K562 (cell line): ENCODE data around the gene TASP1. TPM values are rescaled to one million over a fixed set of nuclear protein-coding genes. Genes with fewer than 3 reads are reported as not detected.

ENCODE experiments used
- ATAC-seq: fragments of 200-7000 bp; cut with Tn5 transposase; 3 replicates; pipeline ENCODE4 v1.9.1; 2020; ENCODE audit warnings: moderate library complexity
- BruUV-seq: library from RNA; stranded (reverse); fragments of 400-500 nt; replicated peaks from 2 replicates; lab custom pipeline; 2021; lab: Mats Ljungman, UMichigan
- CTCF ChIA-PET: fragments of 300-600 bp; formaldehyde crosslinking; extraction: SDS; loops from one replicate; lab custom pipeline; 2021; ENCODE audit warnings: low intra/inter-chr PET ratio; lab: Yijun Ruan, JAX
- POLR2A ChIA-PET: fragments of 300-600, 350-650 bp; sonication (Branson Sonifier 250); formaldehyde crosslinking; extraction: SDS; loops from one replicate; lab custom pipeline; 2021; ENCODE audit warnings: antibody characterized with exemption, inconsistent platforms; lab: Yijun Ruan, JAX
- DNase-seq, 4 experiments: peaks; one replicate each; pipeline versions ENCODE4 v3.0.0 to v3.0.0-alpha.2; 2011 to 2018; ENCODE audit warnings: low spot score in 3 of 4, mixed read lengths in 3 of 4; ENCODE audit errors: extremely low read depth in 1 of 4
- FAIRE-seq: peaks from 2 replicates; lab custom pipeline; 2011; peaks lifted over from hg19 to GRCh38; lab: Jason Lieb, UNC
- H2AFZ ChIP-seq: 2 replicates; pipeline ENCODE4 v1.6.0; 2011; ENCODE audit warnings: low read depth, low read length, control low read depth, inconsistent platforms
- H3K27ac ChIP-seq: fragments of 200-600 bp; 3 replicates; pipeline ENCODE4 v1.8.0; 2011; ENCODE audit warnings: low read depth, mild to moderate bottlenecking, control low read depth, inconsistent platforms, low read length, moderate library complexity, mixed read lengths; ENCODE audit errors: extremely low read depth
- H3K27me3 ChIP-seq, 2 experiments: fragments of 300-600 bp in 1 of 2; 2 replicates in 1 of 2; 3 replicates in 1 of 2; pipeline versions ENCODE4 v1.6.0 to v1.8.0; 2011; ENCODE audit warnings: inconsistent platforms in 2 of 2, low read length in 2 of 2, mild to moderate bottlenecking in 1 of 2, mixed read lengths in 1 of 2, moderate library complexity in 1 of 2; ENCODE audit not compliant: control insufficient read depth in 2 of 2, insufficient read depth in 2 of 2
- H3K36me3 ChIP-seq: fragments of 300-600 bp; 3 replicates; pipeline ENCODE4 v1.8.0; 2011; ENCODE audit warnings: mild to moderate bottlenecking, low read length, inconsistent platforms; ENCODE audit not compliant: control insufficient read depth, insufficient read depth
- H3K4me1 ChIP-seq, 2 experiments: fragments of 200-600 bp in 1 of 2; replicated peaks in 1 of 2; 2 replicates in 1 of 2; 3 replicates in 1 of 2; pipeline versions ENCODE4 v1.5.1 to v1.8.0; 2011; ENCODE audit warnings: inconsistent platforms in 2 of 2, low read length in 2 of 2, mild to moderate bottlenecking in 1 of 2, mixed read lengths in 1 of 2, moderate library complexity in 1 of 2; ENCODE audit not compliant: control insufficient read depth in 2 of 2, insufficient read depth in 2 of 2
- H3K4me2 ChIP-seq: 2 replicates; pipeline ENCODE4 v1.6.1; 2011; ENCODE audit warnings: low read length, control low read depth, inconsistent platforms, mixed read lengths; ENCODE audit not compliant: insufficient read depth
- H3K4me3 ChIP-seq: fragments of 200-600 bp; sonication (generic), shearing (Covaris generic); 2 replicates; pipeline ENCODE4 v1.5.1; 2016; ENCODE audit warnings: control low read depth, inconsistent platforms
- H3K79me2 ChIP-seq: fragments of 200-600 bp; 3 replicates; pipeline ENCODE4 v1.8.0; 2011; ENCODE audit warnings: low read length, inconsistent platforms; ENCODE audit not compliant: control insufficient read depth, insufficient read depth
- H3K9ac ChIP-seq, 2 experiments: 2 replicates each; pipeline versions ENCODE4 v1.6.0 to v1.6.1; 2011; ENCODE audit warnings: low read depth in 2 of 2, low read length in 2 of 2, control low read depth in 1 of 2, inconsistent platforms in 1 of 2, mild to moderate bottlenecking in 1 of 2, mixed read lengths in 1 of 2; ENCODE audit not compliant: insufficient read depth in 1 of 2
- H3K9me1 ChIP-seq: one replicate; pipeline ENCODE4 v1.6.0; 2011; ENCODE audit warnings: inconsistent platforms, mild to moderate bottlenecking, low read length, moderate library complexity; ENCODE audit not compliant: control insufficient read depth, insufficient read depth
- H3K9me3 ChIP-seq: replicated peaks from 2 replicates; pipeline ENCODE4 v1.5.1; 2011; ENCODE audit warnings: low read depth, low read length, inconsistent platforms; ENCODE audit not compliant: control insufficient read depth, insufficient read depth
- H4K20me1 ChIP-seq: replicated peaks from 2 replicates; pipeline ENCODE4 v1.6.1; 2011; ENCODE audit warnings: low read length, inconsistent platforms, mixed read lengths; ENCODE audit not compliant: control insufficient read depth, insufficient read depth
- ATF1 ChIP-seq, 2 experiments: fragments of 450-650 bp in 1 of 2; IDR thresholded peaks; 2 replicates each; pipeline ENCODE4 v1.6.1; 2016; ENCODE audit warnings: missing compliant biosample characterization in 1 of 2, missing genetic modification characterization in 1 of 2
- BRD9 ChIP-seq: fragments of 450-650 bp; IDR thresholded peaks from 2 replicates; pipeline ENCODE4 v1.6.1; 2018; ENCODE audit warnings: low read depth; ENCODE audit not compliant: partially characterized antibody
- COPS2 ChIP-seq: fragments of 450-650 bp; conservative IDR thresholded peaks from 2 replicates; pipeline ENCODE4 v1.6.1; 2016; ENCODE audit warnings: mild to moderate bottlenecking, moderate library complexity
- CREB1 ChIP-seq, 2 experiments: sonication (generic) in 1 of 2; formaldehyde crosslinking in 1 of 2; IDR thresholded peaks; 2 replicates each; pipeline versions ENCODE4 v1.6.1 to v1.8.0; 2012 to 2022; ENCODE audit warnings: inconsistent platforms in 1 of 2, mild to moderate bottlenecking in 1 of 2, missing genetic modification reagents in 1 of 2, moderate library complexity in 1 of 2
- CXXC5 ChIP-seq: fragments of 250-450 bp; sonication (Bioruptor Pico); IDR thresholded peaks from 2 replicates; pipeline ENCODE4 v1.8.0; 2022; ENCODE audit warnings: inconsistent platforms, mild to moderate bottlenecking, moderate library complexity
- GABPA ChIP-seq: fragments of 200-800 bp; sonication (Bioruptor generic); conservative IDR thresholded peaks from 2 replicates; pipeline ENCODE4 v1.6.1; 2016; ENCODE audit warnings: low read depth, missing genetic modification characterization, missing compliant biosample characterization
- NCOR1 ChIP-seq: fragments of 450-650 bp; IDR thresholded peaks from 2 replicates; pipeline ENCODE4 v1.6.1; 2016; ENCODE audit warnings: mild to moderate bottlenecking, moderate library complexity
- ZBTB40 ChIP-seq, 2 experiments: fragments of 450-650 bp in 1 of 2; sonication (generic) in 1 of 2; formaldehyde crosslinking in 1 of 2; IDR thresholded peaks; 2 replicates each; pipeline versions ENCODE4 v1.7.1 to v1.9.0; 2016 to 2022; ENCODE audit warnings: inconsistent platforms in 1 of 2, mild to moderate bottlenecking in 1 of 2, missing genetic modification reagents in 1 of 2
- ZNF217 ChIP-seq: sonication (generic); formaldehyde crosslinking; IDR thresholded peaks from 2 replicates; pipeline ENCODE4 v1.8.0; 2022; ENCODE audit warnings: mild to moderate bottlenecking, missing genetic modification reagents
- ZNF316 ChIP-seq: fragments of 450-650 bp; IDR thresholded peaks from 2 replicates; pipeline ENCODE4 v1.6.1; 2016
- ZNF75A ChIP-seq: fragments of 450-650 bp; formaldehyde crosslinking; IDR thresholded peaks from 2 replicates; pipeline ENCODE4 v1.4.0; 2020; ENCODE audit warnings: mild to moderate bottlenecking
- ZNF766 ChIP-seq: fragments of 200-800 bp; sonication (Bioruptor generic); conservative IDR thresholded peaks from 2 replicates; pipeline ENCODE4 v1.6.1; 2016; ENCODE audit warnings: missing genetic modification characterization, missing compliant biosample characterization
- WGBS: fragments of 100-300 bp; shearing (Covaris generic); methylation state at CpG from one replicate; pipeline ENCODE4 v1.1.6; 2016; ENCODE audit warnings: low coverage, mixed read lengths; ENCODE audit not compliant: insufficient coverage; ENCODE audit errors: missing lambda C conversion rate; 5-methylcytosine and 5-hydroxymethylcytosine counted together
- in situ Hi-C: fragments of 300-500 bp; cut with MboI; formaldehyde crosslinking; loops from 4 replicates; pipeline ENCODE4 v1.15.0; 2018; ENCODE audit warnings: inconsistent platforms, mixed read lengths
- intact Hi-C: fragments of 100-400 bp; cut with micrococcal nuclease; formaldehyde crosslinking; loops from 2 replicates; pipeline ENCODE4 v1.14.2; 2022
- polyA plus RNA-seq, 8 experiments: library from polyadenylated mRNA; depleted of rRNA in 4 of 8; stranded (reverse) in 5 of 8; unstranded in 3 of 8; fragments of >200 nt; fragmentation: Nextera tagmentation in 2 of 8; fragmentation: Illumina TruSeq in 1 of 8; extraction: Ambion mirVana in 2 of 8; extraction: Trizol in 1 of 8; gene quantifications; 2 replicates each; pipeline versions ENCODE4 v1.2.1 to v1.2.3, GENCODE V29; 2011 to 2014; ENCODE audit warnings: inconsistent platforms in 1 of 8, missing spikeins in 1 of 8
- total RNA-seq, 7 experiments: library from RNA; depleted of rRNA in 6 of 7; stranded (reverse); fragments of >200 nt in 6 of 7; fragmentation: Illumina TruSeq in 2 of 7; extraction: Trizol in 2 of 7; gene quantifications; 2 replicates each; pipeline versions ENCODE4 v1.2.1 to v1.2.3, GENCODE V29; 2011 to 2021; ENCODE audit warnings: low replicate concordance in 1 of 7

TASP1 gene
- total and polyA plus RNA-seq, 9 of the 15 experiments (the other 6 are each of a cell fraction or from before 2014, with no cell fraction given) = 3.7 to 10.6 (median 6.4) TPM

GRCh38 chr20:13452470-13453124 lies 186.1 kb downstream of the TASP1 start:
- H3K27me3 ChIP-seq = no peaks in the 10 kb centered on the region
- CTCF ChIA-PET = no interaction called here
- no peaks in the 10 kb centered on the region for H3K36me3 ChIP-seq
- no peaks in the 10 kb centered on the region for H3K9me3 ChIP-seq
- H3K4me2 ChIP-seq = no peak overlapping the region
- H3K4me3 ChIP-seq = no peak overlapping the region
- H3K9ac ChIP-seq = no peak overlapping the region
- in situ Hi-C loops = no loop called here
- H2AFZ ChIP-seq = no peak overlapping the region
- no peak for FAIRE-seq
- H3K4me1 ChIP-seq = no peaks in the 10 kb centered on the region
- DNase-seq = no peak
- H4K20me1 ChIP-seq = no peaks in the 10 kb centered on the region
- ATAC-seq = no peak
- H3K9me1 ChIP-seq = no peaks in the 10 kb centered on the region
- no TSS peak for BruUV-seq
- intact Hi-C loops = loop anchor here (10.0 kb wide), 1 partner anchor 92 kb away; no protein-coding TSS in a partner anchor
- WGBS = 40% methylated on average over 2 of the region's 3 CpGs
- no peaks in the 10 kb centered on the region for H3K79me2 ChIP-seq
- POLR2A ChIA-PET = no interaction called here
- no peak overlapping the region for H3K27ac ChIP-seq
- TF ChIP-seq BRD9 = no peak
- TF ChIP-seq CREB1 (IDR thresholded peaks at IDR 0.05) = no peak
- TF ChIP-seq CREB1 (CRISPR knock-in tag; IDR thresholded peaks at IDR 0.05) = no peak
- TF ChIP-seq ATF1 (CRISPR knock-in tag; IDR thresholded peaks at IDR 0.05) = no peak
- TF ChIP-seq ATF1 (tag; IDR thresholded peaks at IDR 0.05) = no peak
- no peak for TF ChIP-seq GABPA (tag)
- no peak for TF ChIP-seq ZNF75A
- TF ChIP-seq NCOR1 = no peak
- TF ChIP-seq ZNF316 = no peak
- TF ChIP-seq COPS2 = no peak
- no peak for TF ChIP-seq ZNF217 (CRISPR knock-in tag)
- no peak for TF ChIP-seq ZNF766 (CRISPR knock-in tag)
- TF ChIP-seq ZBTB40 (IDR thresholded peaks at IDR 0.05) = no peak
- TF ChIP-seq ZBTB40 (CRISPR knock-in tag; IDR thresholded peaks at IDR 0.05) = no peak
- no peak for TF ChIP-seq CXXC5
